Activated T-cell treated with anti-CD3 and anti-CD28 coated beads for 4 hours (primary cell): ENCODE results near the gene NOP10.
"Not testable (repeated sequence)": the region's sequence is repeated elsewhere in the genome, so short reads cannot be mapped to it uniquely, and the experiment has no call there.

Experiments used
- DNase-seq: peaks from one replicate; pipeline ENCODE4 v3.0.0-alpha.2; 2020

The NOP10 gene

GRCh38 chr15:34358367-34358766 lies 15.4 kb upstream of the NOP10 start:
- DNase-seq: no peak

GRCh38 chr15:34357653-34358052 lies 14.7 kb upstream of the NOP10 start:
- DNase-seq: no peak

GRCh38 chr15:34355241-34355640 lies 12.3 kb upstream of the NOP10 start:
- no peak for DNase-seq

GRCh38 chr15:34354286-34354685 lies 11.3 kb upstream of the NOP10 start:
- DNase-seq: no peak

- DNase-seq: no peak
Measured at GRCh38 chr15:34353627-34354026, 10.7 kb upstream of the NOP10 start.

GRCh38 chr15:34352996-34353395 lies 10.1 kb upstream of the NOP10 start:
- not testable (repeated sequence) for DNase-seq

- no peak for DNase-seq
Measured at GRCh38 chr15:34349769-34350168, 6.8 kb upstream of the NOP10 start.

- no peak for DNase-seq
Measured at GRCh38 chr15:34348735-34349300, 5.9 kb upstream of the NOP10 start.

GRCh38 chr15:34347951-34348638 lies 5.2 kb upstream of the NOP10 start:
- DNase-seq: no peak

GRCh38 chr15:34342213-34342736 lies 661 bp downstream of the NOP10 start:
- DNase-seq: not testable (repeated sequence)

GRCh38 chr15:34341381-34342212 lies 1.3 kb downstream of the NOP10 start:
- DNase-seq: no peak

GRCh38 chr15:34339946-34340345 lies 3.0 kb downstream of the NOP10 start:
- no peak for DNase-seq

- DNase-seq: no peak
Measured at GRCh38 chr15:34338347-34338746, 4.6 kb downstream of the NOP10 start.

- DNase-seq: peak; percentile 84
Measured at GRCh38 chr15:34337557-34338306, 5.2 kb downstream of the NOP10 start, which contains the start of gene SLC12A6. Gene SLC12A6, minus strand, starts transcription at chr15:34337781. Its CDS starts 1,101 bp downstream, at chr15:34336680.

- no peak for DNase-seq
Measured at GRCh38 chr15:34336991-34337556, 5.9 kb downstream of the NOP10 start.

- DNase-seq: no peak
Measured at GRCh38 chr15:34336231-34336990, 6.5 kb downstream of the NOP10 start.

GRCh38 chr15:34335176-34336032 lies 7.5 kb downstream of the NOP10 start:
- no peak for DNase-seq

- no peak for DNase-seq
Measured at GRCh38 chr15:34334672-34335071, 8.3 kb downstream of the NOP10 start.

GRCh38 chr15:34332553-34333120 lies 10.3 kb downstream of the NOP10 start:
- DNase-seq: no peak

GRCh38 chr15:34331809-34332208 lies 11.1 kb downstream of the NOP10 start:
- DNase-seq: no peak
